Breast epithelium (tissue), 4 donors: ENCODE data around the gene CD247. TPM values are rescaled to one million over a fixed set of nuclear protein-coding genes. Genes with fewer than 3 reads are reported as not detected.

ENCODE experiments used
- DNase-seq, 2 donors: peaks; one replicate each; pipeline ENCODE4 v3.0.0-alpha.2; 2019; ENCODE audit warnings: low spot score in 2 of 2
- H3K27ac ChIP-seq, 2 donors: fragments of 200-600 bp; sonication (generic) in 1 of 2; one replicate each; pipeline ENCODE4 v1.5.1; 2016 to 2019; ENCODE audit warnings: mild to moderate bottlenecking in 1 of 2
- H3K27me3 ChIP-seq, 2 donors: fragments of 200-600 bp; sonication (generic) in 1 of 2; one replicate each; pipeline versions ENCODE4 v1.5.1 to v1.6.0; 2017 to 2019; ENCODE audit warnings: control low read depth in 1 of 2, mild to moderate bottlenecking in 1 of 2
- H3K36me3 ChIP-seq: fragments of 200-600 bp; one replicate; pipeline ENCODE4 v1.5.1; 2019
- H3K4me1 ChIP-seq, 2 donors: fragments of 200-600 bp; sonication (generic); one replicate each; pipeline ENCODE4 v1.5.1; 2016 to 2019; ENCODE audit warnings: control low read depth in 1 of 2
- H3K4me3 ChIP-seq, 3 donors: fragments of 200-600 bp; sonication (generic); 1 replicate in 2 of 3; 2 replicates in 1 of 3; pipeline ENCODE4 v1.5.1; 2016 to 2019; ENCODE audit warnings: mild to moderate bottlenecking in 3 of 3, moderate library complexity in 2 of 3
- H3K9me3 ChIP-seq, 2 donors: fragments of 200-600 bp; sonication (generic) in 1 of 2; one replicate each; pipeline ENCODE4 v1.5.1; 2016 to 2019; ENCODE audit warnings: control low read depth in 1 of 2
- POLR2A ChIP-seq: fragments of 450-650 bp; IDR thresholded peaks from one replicate; pipeline ENCODE4 v1.6.1; 2016; ENCODE audit warnings: antibody characterized with exemption, mild to moderate bottlenecking, moderate library complexity
- POLR2AphosphoS5 ChIP-seq, 3 donors: sonication (generic); formaldehyde crosslinking; IDR thresholded peaks; one replicate each; pipeline ENCODE4 v1.6.1; 2017; ENCODE audit warnings: antibody characterized with exemption in 3 of 3
- intact Hi-C: fragments of 100-400 bp; cut with DNase I; formaldehyde crosslinking; loops from one replicate; pipeline ENCODE4 v1.15.1; 2023; ENCODE audit warnings: low total_unique reads
- total RNA-seq, 3 donors: library from RNA; depleted of rRNA; stranded (reverse); fragments of >200 nt; gene quantifications; one replicate each; pipeline ENCODE4 v1.1.0, GENCODE V29; 2016
- TF ChIP-seq, protein P1 (sequence below), 3 donors: fragments of 450-650 bp; IDR thresholded peaks; one replicate each; pipeline ENCODE4 v1.5.1; 2016 to 2017; ENCODE audit warnings: antibody characterized with exemption in 3 of 3, mild to moderate bottlenecking in 3 of 3, moderate library complexity in 3 of 3

Gene CD247
- total RNA-seq, 3 donors from 2014 or later: 0.80 to 2.0 (median 2.0) TPM

- Histone ChIP-seq H3K27ac (no peak overlapping the region), H3K36me3 (no peaks in the 10 kb centered on the region), H3K27me3 (no peaks in the 10 kb centered on the region), H3K4me3 (no peak overlapping the region), H3K9me3 (no peaks in the 10 kb centered on the region), H3K4me1 (no peaks in the 10 kb centered on the region)
- DNase-seq: no peak
- intact Hi-C loops: no loop called here
- TF ChIP-seq, protein P1, sequence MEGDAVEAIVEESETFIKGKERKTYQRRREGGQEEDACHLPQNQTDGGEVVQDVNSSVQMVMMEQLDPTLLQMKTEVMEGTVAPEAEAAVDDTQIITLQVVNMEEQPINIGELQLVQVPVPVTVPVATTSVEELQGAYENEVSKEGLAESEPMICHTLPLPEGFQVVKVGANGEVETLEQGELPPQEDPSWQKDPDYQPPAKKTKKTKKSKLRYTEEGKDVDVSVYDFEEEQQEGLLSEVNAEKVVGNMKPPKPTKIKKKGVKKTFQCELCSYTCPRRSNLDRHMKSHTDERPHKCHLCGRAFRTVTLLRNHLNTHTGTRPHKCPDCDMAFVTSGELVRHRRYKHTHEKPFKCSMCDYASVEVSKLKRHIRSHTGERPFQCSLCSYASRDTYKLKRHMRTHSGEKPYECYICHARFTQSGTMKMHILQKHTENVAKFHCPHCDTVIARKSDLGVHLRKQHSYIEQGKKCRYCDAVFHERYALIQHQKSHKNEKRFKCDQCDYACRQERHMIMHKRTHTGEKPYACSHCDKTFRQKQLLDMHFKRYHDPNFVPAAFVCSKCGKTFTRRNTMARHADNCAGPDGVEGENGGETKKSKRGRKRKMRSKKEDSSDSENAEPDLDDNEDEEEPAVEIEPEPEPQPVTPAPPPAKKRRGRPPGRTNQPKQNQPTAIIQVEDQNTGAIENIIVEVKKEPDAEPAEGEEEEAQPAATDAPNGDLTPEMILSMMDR (IDR thresholded peaks at IDR 0.05): no peak
- no peak for TF ChIP-seq POLR2AphosphoS5 (IDR thresholded peaks at IDR 0.05)
- no peak for TF ChIP-seq POLR2A
Measured at GRCh38 chr1:167500283-167500860, 18.0 kb downstream of the CD247 start.

GRCh38 chr1:167499664-167500101, 18.6 kb downstream of the CD247 start:
- no peak for DNase-seq
- H3K9me3 ChIP-seq: no peaks in the 10 kb centered on the region

GRCh38 chr1:167499106-167499505, 19.2 kb downstream of the CD247 start:
- intact Hi-C loops: no loop called here
- Histone ChIP-seq H3K36me3 (no peaks in the 10 kb centered on the region), H3K4me1 (no peaks in the 10 kb centered on the region), H3K9me3 (no peaks in the 10 kb centered on the region), H3K27me3 (no peaks in the 10 kb centered on the region), H3K27ac (no peak overlapping the region), H3K4me3 (no peak overlapping the region)
- DNase-seq: no peak
- TF ChIP-seq POLR2A: no peak
- no peak for TF ChIP-seq POLR2AphosphoS5 (IDR thresholded peaks at IDR 0.05)
- TF ChIP-seq, protein P1 (IDR thresholded peaks at IDR 0.05): no peak

More at GRCh38 chr1:167499664-167500101, 18.6 kb downstream of the CD247 start:
- Histone ChIP-seq H3K4me3 (no peak overlapping the region), H3K36me3 (no peaks in the 10 kb centered on the region), H3K27ac (no peak overlapping the region), H3K4me1 (no peaks in the 10 kb centered on the region), H3K27me3 (no peaks in the 10 kb centered on the region)
- intact Hi-C loops: no loop called here
- TF ChIP-seq, protein P1 (IDR thresholded peaks at IDR 0.05): no peak
- TF ChIP-seq POLR2AphosphoS5 (IDR thresholded peaks at IDR 0.05): no peak
- TF ChIP-seq POLR2A: no peak

DNA sequence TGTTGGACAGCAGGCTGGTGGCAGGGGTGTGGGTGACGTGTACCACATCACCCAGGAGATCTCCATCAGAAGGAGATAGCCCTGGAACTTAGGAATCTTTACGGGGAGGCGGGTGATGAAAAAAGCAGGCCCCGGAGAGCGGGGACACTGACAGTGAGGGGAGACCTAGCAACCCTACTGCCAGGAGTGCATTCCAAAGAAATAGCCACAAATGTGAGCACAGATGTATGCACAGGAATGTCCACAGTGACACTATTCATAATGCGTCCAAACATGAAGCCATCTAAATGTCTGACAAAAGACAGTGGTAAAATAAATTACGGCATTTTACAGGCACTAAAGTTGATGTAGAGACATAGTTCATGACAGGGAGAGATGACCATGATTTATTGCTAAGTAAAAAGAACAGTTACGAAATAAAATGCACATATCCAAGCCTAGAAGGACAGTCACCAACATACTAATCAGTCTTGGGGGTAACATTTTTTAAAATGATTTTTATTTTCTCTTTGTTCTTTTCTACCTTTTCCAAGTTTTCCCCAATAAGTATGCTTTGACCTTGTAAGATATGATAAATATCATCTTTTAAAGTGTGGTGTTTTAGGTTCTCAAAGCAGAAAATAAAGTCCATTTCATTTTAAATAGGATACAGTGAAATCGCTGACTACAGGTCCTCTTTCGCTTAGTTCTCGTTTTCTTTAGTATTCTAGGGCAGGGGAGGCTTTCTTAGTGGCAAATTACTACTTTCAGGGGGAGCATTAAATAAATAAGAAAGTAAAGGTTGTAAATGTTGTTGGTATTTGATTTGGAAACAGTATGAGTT, 21.3 kb downstream of the CD247 start:
- no peaks in the 10 kb centered on the region for H3K4me1 ChIP-seq
- intact Hi-C loops: no loop called here
- H3K27me3 ChIP-seq: no peaks in the 10 kb centered on the region
- no peak overlapping the region for H3K4me3 ChIP-seq
- no peak overlapping the region for H3K27ac ChIP-seq
- H3K9me3 ChIP-seq: no peaks in the 10 kb centered on the region
- no peaks in the 10 kb centered on the region for H3K36me3 ChIP-seq
- TF ChIP-seq, protein P1 (IDR thresholded peaks at IDR 0.05): no peak
- no peak for TF ChIP-seq POLR2AphosphoS5 (IDR thresholded peaks at IDR 0.05)
- no peak for TF ChIP-seq POLR2A
- DNase-seq: no peak

GRCh38 chr1:167493372-167493771, 25.0 kb downstream of the CD247 start:
- no peak overlapping the region for H3K4me3 ChIP-seq
- intact Hi-C loops: no loop called here
- H3K9me3 ChIP-seq: no peaks in the 10 kb centered on the region
- H3K27ac ChIP-seq: no peak overlapping the region
- no peaks in the 10 kb centered on the region for H3K27me3 ChIP-seq
- TF ChIP-seq, protein P1 (IDR thresholded peaks at IDR 0.05): no peak
- TF ChIP-seq POLR2A: no peak
- H3K36me3 ChIP-seq: no peaks in the 10 kb centered on the region
- DNase-seq: no peak
- no peaks in the 10 kb centered on the region for H3K4me1 ChIP-seq
